GM12801 (cell line): ENCODE measurements around the gene CACNB2.

Source experiments
- CTCF ChIP-seq: IDR thresholded peaks from one replicate; pipeline ENCODE4 v1.5.1; 2011; ENCODE audit warnings: control low read depth; ENCODE audit not compliant: insufficient read length; ENCODE audit errors: extremely low read depth

Gene CACNB2

GRCh38 chr10:18479502-18479901, 339.3 kb downstream of the CACNB2 start:
- TF ChIP-seq CTCF, result no peak

GRCh38 chr10:18483516-18484186, 343.4 kb downstream of the CACNB2 start:
- TF ChIP-seq CTCF, result no peak

GRCh38 chr10:18486438-18486837, 346.2 kb downstream of the CACNB2 start:
- TF ChIP-seq CTCF, result no peak

GRCh38 chr10:18490755-18491154, 350.5 kb downstream of the CACNB2 start:
- no peak for TF ChIP-seq CTCF

- TF ChIP-seq CTCF, result no peak
Measured at GRCh38 chr10:18497806-18498369, 357.7 kb downstream of the CACNB2 start.

- no peak for TF ChIP-seq CTCF
Measured at GRCh38 chr10:18498998-18499397, 358.8 kb downstream of the CACNB2 start.

- no peak for TF ChIP-seq CTCF
Measured at GRCh38 chr10:18500576-18500975, 360.4 kb downstream of the CACNB2 start.
